GM18498 (cell line): ENCODE data around the gene RGL3.
A peak's percentile ranks its signal among the peaks of the same experiment; 100 is the strongest.
"Not testable (repeated sequence)": the region's sequence is repeated elsewhere in the genome, so short reads cannot be mapped to it uniquely, and the experiment has no call there.

Experiments
- ATAC-seq: cut with Tn5 transposase; IDR thresholded peaks from one replicate; pipeline ENCODE4 v1.9.1; 2021; ENCODE audit warnings: mild to moderate bottlenecking, moderate library complexity; ENCODE audit not compliant: unreplicated experiment

The RGL3 gene

DNA sequence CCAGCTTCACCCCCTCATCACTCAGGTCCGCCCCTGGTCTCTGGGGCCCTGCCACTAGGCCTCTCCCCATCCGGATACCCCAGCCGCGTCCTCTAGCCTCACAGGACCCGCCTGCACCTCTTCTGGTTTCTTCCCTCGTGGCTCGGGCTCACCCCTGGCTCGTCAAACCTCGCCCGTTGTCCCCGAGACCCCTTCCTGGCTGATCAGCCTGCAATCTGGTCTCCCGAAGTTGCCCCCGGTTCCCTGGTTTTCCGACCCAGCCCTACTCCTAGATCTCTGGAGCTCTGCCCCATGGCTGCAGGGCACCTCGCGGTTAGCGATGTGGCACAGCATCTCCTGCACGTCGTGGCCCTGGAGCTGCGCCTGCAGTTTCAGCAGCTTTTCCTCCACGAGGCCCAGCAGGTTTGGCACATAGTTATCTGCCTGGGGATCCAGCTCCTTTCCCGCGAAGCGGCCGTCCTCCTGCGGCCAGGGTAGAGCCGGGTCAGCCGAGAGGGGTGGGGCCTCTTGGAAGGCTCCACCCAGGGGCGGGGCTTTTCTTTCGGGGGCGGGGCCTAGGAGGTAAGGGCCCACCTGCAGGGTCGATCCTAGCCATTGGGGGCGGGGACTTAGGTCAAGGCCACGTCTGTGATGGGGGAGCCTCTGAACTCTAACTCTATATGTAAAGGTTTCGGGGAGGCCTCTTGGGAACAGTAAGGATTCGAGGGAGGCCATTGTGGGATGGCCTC is 2.4 kb upstream of the RGL3 start:
- ATAC-seq = peak; percentile 22

DNA sequence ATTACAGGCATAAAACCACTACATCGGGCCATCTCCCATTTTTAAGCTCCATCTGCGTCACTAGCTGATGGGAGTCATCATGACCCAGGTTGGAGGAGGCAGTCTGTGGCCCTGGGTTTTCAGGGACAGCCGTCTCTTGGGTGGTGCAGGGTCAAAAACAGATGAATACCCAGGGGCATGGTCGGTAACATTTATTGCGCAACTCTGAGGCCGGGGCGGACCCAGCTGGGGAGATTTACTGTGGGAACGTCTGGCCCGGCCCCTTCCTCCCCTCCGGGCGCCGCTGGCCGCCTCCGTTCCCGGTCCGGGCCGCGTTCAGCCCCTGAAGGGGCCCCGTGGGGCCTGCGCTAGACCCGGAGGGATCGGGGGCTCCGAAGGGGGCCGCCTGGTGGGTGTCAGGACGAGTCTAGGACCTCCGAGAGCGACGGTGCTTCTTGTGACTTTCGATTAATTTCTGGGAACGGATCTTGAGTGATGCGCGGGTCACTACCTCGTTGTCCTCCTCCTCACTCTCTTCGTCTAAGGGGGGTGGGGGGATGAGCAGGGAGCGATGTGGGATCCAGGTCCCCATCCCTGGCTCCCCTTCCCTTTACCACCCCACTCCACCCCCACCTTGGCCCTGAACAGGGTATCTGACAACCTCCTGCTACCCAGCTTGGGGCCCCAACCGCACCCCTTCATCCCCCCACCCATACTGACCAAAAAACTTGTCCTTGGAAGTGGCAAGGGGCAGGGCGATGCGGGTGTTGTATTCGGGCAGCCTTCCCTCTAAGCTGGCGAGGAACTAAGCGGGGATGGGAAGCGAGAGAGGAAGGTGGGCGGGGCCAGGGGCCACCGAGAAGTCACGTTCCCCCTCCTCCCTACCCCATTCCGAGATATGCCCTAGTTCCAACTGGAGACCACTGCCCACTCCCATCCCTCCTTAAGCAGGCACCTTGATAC is 1.6 kb upstream of the RGL3 start:
- no peak for ATAC-seq

DNA sequence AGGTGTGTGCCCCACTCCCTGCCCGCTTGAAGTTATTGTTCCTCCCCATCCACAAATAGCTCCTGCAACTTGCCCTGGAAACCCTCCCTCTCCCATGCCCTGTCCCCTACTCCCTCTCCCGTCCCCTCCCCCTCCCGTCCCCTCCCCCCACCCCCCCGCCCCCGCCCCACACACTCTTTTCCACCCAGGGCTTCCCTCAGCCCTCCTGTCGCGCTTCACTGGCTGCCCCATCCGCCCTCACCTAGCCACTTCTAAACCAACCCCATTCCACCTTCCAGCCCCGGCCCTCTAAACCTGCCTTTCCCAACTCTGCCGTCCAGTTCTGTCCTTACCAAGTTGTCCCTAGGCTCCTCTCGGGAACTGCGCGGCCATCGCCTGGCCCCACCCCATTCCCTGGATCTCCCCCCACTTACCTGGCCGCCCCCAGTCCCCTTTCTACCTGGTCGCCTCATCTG is 993 bp downstream of the RGL3 start:
- ATAC-seq = no peak

DNA sequence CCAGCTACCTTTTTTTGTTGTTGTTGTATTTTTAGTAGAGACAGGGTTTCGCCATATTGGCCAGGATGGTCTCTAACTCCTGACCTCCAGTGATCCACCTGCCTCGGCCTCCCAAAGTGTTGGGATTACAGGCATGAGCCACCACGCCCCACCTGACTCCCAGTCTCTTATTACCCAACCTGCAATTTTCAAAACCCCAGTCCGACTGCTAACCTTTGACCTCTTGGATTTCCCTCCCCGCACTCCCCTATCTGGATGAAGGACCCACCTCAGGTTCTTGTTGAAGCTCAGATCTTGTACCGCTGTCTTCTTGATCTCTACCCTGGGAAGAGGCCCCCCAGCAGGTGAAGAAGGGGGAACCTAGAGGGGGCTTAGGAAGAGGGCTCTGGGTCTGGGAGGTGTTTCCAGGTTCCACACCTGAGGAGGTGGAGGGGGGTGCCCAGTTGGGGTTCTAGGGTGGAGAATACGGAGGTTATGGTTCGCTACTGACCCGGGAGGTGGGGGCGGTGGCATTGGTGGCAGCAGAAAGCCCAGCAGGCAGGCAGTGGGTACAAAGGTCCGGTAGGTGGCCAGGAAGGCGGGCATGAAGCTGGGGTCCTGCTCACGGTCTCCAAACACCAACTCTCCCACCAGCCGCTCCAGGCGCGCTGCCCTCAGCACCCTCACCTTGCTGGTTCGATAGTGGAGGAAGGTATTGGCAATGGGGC is 2.6 kb downstream of the RGL3 start:
- no peak for ATAC-seq

DNA sequence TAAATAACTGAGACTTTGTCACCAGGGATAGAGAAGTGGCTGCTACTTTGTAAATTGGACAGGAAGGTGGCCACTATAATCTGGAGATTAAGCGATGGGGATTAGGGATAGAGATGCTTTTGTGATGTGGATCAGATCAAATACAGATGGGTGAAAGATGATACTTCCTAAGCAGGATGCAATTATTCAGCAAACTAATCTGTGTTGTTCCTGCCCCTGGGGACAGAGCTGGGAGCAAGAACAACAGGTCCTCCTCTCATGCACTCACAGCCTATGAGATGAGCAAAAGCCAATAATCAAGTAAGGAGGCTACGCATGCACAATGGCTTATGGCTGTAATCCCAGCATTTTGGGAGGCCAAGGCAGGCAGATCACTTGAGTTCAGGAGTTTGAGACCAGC is 4.6 kb downstream of the RGL3 start:
- ATAC-seq = no peak

DNA sequence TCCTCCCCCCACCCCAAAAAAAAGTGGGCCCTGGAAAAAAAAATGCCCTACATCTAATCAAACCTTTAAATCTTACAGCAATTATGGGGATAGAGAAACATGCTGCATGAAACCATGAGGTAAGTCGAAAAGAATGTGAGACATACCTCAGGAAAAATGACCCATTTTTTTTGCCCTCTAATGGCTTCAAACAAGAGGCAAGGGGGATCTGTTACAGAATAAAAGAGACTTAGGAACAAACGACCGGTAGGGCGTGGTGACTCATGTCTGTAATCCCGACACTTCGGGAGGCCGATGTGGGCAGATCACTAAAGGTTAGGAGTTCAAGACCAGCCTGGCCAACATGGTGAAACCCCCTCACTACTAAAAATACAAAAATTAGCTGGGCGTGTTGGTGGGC is 8.4 kb downstream of the RGL3 start:
- ATAC-seq = no peak

DNA sequence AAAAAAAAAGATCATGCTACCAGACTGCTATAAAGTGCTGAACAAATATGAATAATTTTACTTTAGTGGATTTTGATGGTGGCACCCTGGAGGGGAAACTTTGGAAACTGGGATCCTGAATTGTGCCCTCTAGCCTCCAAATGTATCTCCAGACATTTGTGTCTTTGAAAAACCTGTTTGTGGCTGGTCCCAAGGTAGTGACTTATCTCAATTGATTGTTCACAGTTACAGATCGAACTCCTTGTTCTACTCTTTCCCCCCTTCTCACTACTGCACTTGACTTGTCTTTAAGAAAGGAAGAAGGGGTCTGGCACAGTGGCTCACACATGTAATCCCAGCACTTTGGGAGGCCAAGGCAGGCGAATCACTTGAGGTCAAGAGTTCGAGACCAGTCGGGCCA is 10.5 kb downstream of the RGL3 start:
- ATAC-seq = no peak

DNA sequence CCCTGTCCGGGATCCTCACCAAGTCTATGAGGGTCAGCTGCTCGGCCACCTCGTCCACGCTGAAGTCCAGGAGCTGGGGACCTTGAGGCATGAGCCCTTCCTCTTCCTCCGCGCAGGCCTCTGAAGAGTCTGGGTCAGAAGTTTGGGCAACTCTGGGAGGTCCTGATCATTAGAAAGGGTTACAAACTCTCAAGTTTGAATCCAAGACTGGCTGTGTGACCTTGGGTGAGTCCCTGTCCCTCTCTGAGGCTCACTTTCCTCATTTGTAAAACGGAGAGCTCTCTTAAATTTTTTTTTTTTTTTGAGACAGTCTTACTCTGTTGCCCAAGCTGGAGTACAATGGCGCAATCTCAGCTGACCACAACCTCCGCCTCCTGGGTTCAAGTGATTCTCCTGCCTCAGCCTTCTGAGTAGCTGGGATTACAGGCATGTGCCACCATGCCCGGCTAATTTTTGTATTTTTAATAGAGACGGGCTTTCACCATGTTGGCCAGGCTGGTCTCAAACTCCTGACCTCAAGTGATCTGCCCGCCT is 12.3 kb downstream of the RGL3 start:
- ATAC-seq = not testable (repeated sequence)

DNA sequence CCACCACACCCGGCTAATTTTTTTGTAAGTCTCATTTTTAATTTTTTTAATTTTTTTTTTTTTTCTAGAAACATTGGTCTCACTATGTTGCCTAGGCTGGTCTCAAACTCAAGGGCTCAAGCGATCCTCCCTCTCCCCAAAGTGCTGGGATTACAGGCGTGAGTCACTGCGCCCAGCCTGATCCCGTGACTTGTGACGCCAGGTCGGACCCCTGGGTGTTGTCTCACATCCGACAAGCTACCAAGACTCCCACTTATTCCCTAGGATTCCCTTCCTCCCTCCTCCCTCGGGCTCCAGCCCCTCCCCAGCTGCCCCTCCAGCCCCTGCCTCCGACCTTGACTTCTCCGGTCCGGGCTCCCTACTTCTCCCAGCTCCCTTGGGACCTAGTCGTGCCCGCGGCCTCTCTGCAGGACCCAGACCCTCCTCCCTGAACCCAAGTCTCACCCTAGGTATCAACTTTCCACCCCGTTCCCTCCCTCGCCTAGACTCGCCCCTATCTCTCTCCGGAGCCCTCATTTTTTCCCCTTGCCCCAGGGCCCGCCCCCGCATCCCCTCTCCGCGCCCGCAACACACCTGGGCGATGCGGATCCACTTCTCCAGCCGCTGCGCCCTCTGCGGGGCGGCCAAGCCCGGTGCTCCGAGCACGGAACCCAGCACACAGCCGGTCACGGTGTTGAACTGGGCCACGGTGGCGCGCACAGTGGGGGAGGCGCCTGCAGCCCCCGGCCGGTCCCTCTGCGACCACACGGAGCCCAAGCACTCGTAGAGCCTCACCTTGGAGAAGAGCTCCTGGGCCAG is 13.1 kb downstream of the RGL3 start:
- ATAC-seq = no peak

DNA sequence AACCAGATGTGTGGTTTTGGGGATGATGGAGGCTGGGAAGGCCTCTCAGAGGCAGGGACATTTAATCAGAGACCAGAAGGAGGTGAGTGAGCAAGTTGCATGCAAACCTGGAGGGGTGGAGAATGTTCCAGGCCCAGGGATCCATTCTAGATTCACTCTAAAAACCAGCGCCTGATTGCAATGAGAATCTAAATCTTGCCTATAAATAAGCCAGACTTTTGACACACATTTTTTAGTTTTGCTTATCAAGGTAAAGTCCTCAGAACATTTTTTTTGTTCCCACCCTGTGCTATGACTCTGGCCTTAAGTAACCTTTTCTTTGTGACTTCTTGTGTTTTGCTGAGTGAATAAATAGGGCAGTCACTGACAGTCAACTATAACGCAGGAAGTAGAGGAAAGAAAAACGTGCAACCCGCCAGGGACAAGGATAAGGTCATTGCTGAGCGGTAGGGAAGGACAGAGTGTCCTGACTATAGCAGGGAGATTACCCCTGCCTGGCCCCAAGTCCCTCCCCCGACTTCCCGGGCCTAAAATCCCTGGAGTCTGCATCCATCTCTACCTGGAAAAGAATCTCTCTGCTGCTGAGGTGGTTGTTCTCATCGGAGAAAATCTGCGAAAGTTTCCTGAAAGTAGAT is 14.4 kb downstream of the RGL3 start:
- ATAC-seq = no peak

DNA sequence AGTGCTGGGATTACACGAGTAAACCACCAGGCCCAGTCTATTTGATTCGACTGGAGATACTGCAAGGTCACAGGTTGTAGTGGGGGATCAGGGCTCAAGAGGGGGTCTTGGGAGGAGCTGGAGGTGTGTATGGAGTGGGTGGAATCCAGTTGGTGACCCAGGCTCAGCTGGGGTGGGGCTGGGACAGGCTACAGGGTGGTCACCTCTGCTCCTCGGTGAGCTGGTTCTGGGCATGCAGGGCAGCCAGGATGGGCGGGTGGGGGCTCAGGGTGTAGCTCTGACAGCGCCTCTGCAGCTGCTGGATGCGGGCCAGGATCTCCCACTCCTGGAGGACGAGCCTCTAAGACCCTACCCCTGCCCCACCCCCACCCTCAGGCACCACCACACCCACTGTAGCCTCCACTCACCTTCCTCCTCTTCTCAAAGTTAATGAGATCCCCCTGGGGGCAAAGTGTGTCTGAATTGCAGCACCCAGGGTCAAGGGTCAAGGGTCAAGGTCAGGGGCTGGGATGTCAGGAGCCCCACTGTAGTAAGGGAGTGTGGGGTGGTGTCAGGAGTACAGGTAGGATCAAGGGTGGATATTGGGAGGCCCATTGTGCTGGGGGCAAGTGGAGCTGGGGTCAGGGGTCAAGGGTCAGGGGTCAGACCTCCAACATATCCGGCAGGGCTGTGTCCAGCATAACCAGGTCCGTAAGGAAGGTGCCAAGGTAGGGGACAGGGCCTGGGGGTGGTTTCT is 17.1 kb downstream of the RGL3 start:
- no peak for ATAC-seq

DNA sequence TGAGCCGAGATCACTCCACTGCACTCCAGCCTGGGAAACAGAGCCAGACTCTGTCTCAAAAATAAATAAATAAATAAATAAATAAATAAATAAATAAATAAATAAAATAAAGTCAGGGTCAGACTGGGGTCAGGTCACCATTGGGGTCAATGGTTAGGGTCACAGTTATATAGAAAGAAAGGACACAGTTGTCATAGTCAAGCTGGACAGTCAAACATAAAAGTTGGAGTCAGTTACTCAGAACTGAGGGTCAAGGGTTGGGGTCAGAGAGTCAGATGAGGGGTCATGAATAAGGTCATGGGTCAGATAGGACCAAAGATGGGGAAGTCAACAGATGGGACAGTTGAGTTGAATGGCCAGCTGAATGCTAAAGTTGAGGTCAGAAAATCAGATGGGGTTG is 18.3 kb downstream of the RGL3 start:
- no peak for ATAC-seq

DNA sequence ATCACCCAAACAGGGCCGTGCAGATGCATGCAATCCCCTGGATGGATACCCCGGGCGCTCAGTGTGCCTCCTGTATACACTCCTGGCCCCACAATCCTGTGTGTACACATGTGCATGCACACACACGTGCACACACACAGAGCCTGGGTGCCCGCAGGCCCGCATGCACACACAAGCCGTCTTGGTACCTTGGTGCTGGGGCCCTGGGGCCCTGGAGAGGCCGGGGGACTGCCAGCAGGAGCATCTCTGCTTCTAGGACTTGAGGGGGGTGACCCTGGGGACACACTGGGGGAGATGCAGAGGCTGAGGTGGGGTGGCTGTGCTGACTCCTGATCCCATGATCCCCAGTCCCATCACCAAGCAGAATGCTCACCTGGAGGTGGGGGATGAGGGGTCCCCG is 19.4 kb downstream of the RGL3 start:
- ATAC-seq = no peak

DNA sequence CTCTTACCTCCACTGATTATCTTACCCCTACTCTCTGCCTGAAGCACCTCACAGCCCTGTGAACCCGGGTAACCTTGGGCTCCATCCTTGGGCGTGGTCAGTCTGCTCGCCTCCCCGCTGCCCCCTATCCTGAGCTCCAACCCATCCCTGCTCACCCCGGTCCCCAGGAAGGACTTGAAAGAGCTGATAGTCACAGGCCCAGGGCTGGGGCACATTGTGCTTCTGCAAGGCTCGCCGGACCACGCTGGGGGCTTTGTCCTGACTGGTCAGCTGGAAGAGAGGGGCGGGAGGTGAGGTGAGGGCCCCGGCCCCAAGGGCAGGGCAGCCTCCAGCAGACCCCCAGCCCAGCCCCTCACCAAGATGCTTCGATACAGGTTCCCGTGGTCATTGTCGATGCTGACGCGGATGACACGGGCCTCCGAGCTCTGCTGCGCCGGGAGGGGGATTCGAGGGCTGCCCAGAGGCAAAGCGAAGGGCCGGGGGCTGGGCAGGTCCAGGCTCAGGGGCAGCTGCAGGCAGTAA is 22.0 kb downstream of the RGL3 start:
- ATAC-seq = no peak

DNA sequence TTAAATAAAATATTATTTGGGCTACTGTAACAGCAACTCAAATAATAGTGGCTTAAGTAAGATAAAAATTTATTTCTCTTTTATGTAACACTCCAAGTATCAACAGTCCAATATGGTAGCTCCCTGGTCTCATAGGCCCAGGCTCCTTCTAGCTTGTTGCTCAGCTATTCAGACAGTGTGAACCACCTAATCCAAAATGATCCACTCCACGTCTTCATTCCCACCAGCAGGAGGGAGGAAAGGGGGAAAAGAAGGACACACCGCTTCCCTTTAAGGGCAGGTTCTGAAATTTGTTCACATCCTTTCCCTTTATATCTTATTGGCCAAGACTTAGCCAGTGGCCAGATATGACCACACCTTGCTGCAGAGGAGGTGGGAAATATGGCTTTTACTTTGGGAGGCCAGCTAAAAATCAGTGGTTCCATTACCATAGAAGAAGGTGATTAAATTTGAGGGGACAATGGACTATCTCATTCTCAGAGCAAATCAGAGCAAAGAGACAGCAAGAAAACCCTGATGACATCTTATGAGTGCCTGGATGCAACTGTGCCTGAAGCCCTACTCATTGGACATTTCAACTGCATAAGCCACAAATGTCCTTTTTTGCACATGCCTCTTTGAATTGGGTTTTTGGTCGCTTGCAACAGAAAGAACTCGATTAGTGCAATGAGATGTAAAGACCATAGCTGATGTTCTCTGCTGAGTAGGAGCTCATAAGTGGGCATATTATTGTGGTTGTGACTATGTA is 28.0 kb downstream of the RGL3 start:
- ATAC-seq = no peak

DNA sequence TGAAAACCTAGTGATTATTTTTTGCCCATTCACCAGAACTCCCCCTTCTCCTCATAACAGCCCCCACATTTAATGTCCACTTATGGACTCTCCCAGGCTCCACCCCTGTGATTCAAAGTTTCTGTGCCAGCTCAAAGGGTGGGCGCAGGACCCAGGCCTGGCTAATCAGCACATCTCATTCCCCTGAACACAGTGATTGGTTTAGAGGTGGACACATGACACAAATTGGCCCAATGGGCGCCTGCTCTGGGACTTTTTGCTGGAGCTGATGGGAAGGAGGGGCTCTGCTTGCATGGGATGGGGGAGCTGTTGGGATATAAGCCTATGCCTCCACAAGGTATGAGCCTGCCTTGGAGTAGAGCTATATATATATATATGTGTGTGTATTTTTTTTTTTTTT is 28.8 kb downstream of the RGL3 start:
- no peak for ATAC-seq

DNA sequence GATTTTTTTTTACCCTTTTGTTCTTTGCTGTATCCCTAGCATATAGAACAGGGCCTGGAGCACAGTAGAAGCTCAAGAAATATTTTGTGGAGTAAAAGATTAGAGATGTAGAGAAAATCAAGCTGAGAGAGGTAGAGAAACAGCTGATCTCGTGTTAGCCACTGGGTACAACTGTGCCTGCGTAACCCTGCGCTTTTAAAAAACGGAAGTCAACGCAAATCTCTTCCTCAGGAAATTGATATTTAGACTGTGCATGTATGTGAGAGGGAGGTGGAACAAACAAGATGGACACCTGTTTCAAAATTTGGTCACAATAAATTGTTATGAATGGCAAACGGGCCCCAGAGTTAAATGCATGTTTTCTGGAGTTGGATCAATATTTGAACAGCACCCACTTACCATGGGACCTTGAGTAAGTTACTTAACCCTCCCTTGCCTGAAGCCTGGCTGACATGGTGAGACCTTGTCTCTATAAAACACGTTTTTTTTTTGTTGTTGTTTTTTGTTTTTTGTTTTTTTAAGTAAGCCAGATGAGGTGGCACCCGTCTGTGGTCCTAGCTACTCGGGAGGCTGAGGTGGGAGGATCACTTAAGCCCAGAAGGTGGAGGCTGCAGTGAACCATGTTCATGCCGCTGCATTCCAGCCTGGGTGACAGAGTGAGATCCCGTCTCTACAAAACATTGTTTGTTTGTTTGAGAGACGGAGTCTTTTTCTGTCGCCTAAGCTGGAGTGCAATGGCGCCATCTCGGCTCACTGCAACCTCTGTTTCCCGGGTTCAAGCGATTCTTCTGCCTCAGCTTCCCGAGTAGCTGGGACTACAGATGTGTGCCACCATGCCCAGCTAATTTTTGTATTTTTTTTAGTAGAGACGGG is 31.7 kb downstream of the RGL3 start:
- ATAC-seq = no peak
